ENCODE data around the gene SPEF1.

GRCh38 chr20:3754276-3754630, 27.0 kb downstream of the SPEF1 start:
- TF ChIP-seq CTCF (IDR thresholded peaks at IDR 0.05) (no peak), EP300 (IDR thresholded peaks at IDR 0.05) (no peak), POLR2A (IDR thresholded peaks at IDR 0.05) (no peak)
